Karpas-422 (cell line): Measurements from ENCODE around the gene IKBKG. TPM values are rescaled to one million over a fixed set of nuclear protein-coding genes. Genes with fewer than 3 reads are reported as not detected.
"Not testable (repeated sequence)": the region's sequence is repeated elsewhere in the genome, so short reads cannot be mapped to it uniquely, and the experiment has no call there.

ENCODE experiments used
- DNase-seq: peaks from one replicate; pipeline ENCODE4 v3.0.0-alpha.2; 2015
- H2AFZ ChIP-seq: fragments of 200-600 bp; sonication (generic); 2 replicates; pipeline ENCODE4 v1.6.1; 2014; ENCODE audit warnings: antibody characterized with exemption, low read length, mixed read lengths
- H3K27ac ChIP-seq: fragments of 200-600 bp; sonication (generic); 2 replicates; pipeline ENCODE4 v1.5.1; 2014; ENCODE audit warnings: mild to moderate bottlenecking, low read length, moderate library complexity
- H3K27me3 ChIP-seq: fragments of 200-600 bp; sonication (generic); 2 replicates; pipeline ENCODE4 v1.6.1; 2014; ENCODE audit warnings: low read length, mixed read lengths
- H3K36me3 ChIP-seq: fragments of 200-600 bp; sonication (generic); 2 replicates; pipeline ENCODE4 v1.6.1; 2014; ENCODE audit warnings: low read length, mixed read lengths; ENCODE audit not compliant: insufficient read depth
- H3K4me1 ChIP-seq: fragments of 200-600 bp; sonication (generic); 2 replicates; pipeline ENCODE4 v1.6.1; 2014; ENCODE audit warnings: mild to moderate bottlenecking, low read length, mixed read lengths
- H3K4me2 ChIP-seq: fragments of 200-600 bp; sonication (generic); 2 replicates; pipeline ENCODE4 v1.6.1; 2014; ENCODE audit warnings: low read length, low read depth, mild to moderate bottlenecking; ENCODE audit not compliant: poor library complexity, severe bottlenecking
- H3K4me3 ChIP-seq: fragments of 200-600 bp; sonication (generic); 2 replicates; pipeline ENCODE4 v1.5.1; 2014; ENCODE audit warnings: mild to moderate bottlenecking, antibody characterized with exemption, low read length, mixed read lengths
- H3K79me2 ChIP-seq: fragments of 200-600 bp; sonication (generic); 2 replicates; pipeline ENCODE4 v1.6.1; 2014; ENCODE audit warnings: mild to moderate bottlenecking, low read length, mixed read lengths
- H3K9ac ChIP-seq: fragments of 200-600 bp; sonication (generic); 2 replicates; pipeline ENCODE4 v1.6.0; 2014; ENCODE audit warnings: low read length
- H3K9me2 ChIP-seq: fragments of 200-600 bp; sonication (generic), shearing (Covaris generic); replicated peaks from 2 replicates; pipeline ENCODE4 v1.6.0; 2014; ENCODE audit warnings: mild to moderate bottlenecking, low read length, moderate library complexity; ENCODE audit not compliant: insufficient read depth
- H3K9me3 ChIP-seq: fragments of 300-700, 200-600 bp; sonication (generic); 2 replicates; pipeline ENCODE4 v1.6.1; 2014; ENCODE audit warnings: low read length, mixed read lengths
- H4K20me1 ChIP-seq: fragments of 200-600 bp; sonication (generic); 2 replicates; pipeline ENCODE4 v1.6.1; 2014; ENCODE audit warnings: mild to moderate bottlenecking, antibody characterized with exemption, low read length, low read depth; ENCODE audit not compliant: insufficient read depth
- total RNA-seq: library from RNA; depleted of rRNA; stranded (reverse); fragments of >200 nt; shearing (Covaris generic); gene quantifications from 2 replicates; pipeline ENCODE4 v1.2.3, GENCODE V29; 2014; ENCODE audit warnings: low replicate concordance

Gene IKBKG
- total RNA-seq, 1 experiment from 2014 or later: 8.1 TPM

DNA sequence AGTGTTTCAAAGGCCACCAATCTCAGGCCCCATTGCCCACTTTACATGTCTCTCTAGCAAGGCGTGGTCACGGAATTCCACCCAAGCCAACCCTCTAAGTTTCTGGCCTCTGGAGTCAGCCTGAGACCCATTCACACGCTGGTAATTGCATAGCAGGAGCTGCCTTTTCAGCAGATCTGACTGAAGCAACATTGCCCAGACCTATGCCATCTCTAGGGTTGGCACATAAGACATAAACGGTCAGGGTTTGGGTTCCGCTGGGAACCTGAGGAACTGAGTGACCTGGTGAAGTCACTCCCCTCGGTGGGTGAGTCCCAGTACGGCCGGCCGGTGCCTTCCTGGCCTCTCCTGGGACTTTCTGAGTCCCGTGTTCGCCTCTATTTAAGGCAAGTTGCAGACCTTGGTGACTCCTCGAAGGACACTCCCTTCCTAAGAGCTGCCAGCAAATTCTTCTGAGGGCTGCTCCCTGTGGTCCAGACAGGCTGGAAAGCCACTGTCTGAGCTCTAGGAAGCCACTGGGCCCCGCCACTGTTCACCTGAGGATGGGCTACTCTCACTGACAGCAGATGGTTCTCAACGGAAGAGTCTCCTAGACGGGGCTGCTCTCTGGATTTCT, 53.4 kb downstream of the IKBKG start:
- Histone ChIP-seq H3K4me3 (no peak overlapping the region), H4K20me1 (no peaks in the 10 kb centered on the region), H3K4me1 (no peaks in the 10 kb centered on the region), H3K27ac (no peak overlapping the region), H3K36me3 (no peaks in the 10 kb centered on the region), H3K27me3 (no peaks in the 10 kb centered on the region), H3K9me2 (no peaks in the 10 kb centered on the region), H3K9ac (no peak overlapping the region), H3K4me2 (no peak overlapping the region), H3K79me2 (no peaks in the 10 kb centered on the region), H3K9me3 (no peaks in the 10 kb centered on the region), H2AFZ (no peak overlapping the region)
- DNase-seq: peak; percentile 23

DNA sequence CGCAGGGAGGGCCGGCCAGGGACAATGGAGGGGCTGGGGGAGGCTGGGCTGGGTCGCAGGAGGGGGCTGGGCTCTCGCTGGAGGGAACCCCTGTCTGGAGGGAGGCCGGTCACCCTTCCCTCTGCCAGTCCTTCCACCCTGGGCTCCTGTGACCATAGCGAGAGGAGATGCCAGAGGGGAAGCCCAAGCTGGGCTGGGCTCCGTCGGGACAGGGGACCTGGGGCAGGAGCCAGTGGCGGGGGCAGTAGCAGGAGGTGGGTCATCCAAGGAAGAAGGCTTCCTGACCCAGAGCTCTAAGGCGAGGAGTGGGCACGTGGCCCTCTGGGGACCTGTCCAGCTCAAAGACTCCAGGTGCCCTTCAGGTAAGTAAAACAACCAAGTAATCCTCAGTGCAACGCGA, 54.8 kb downstream of the IKBKG start:
- Histone ChIP-seq H3K4me1 (no peaks in the 10 kb centered on the region), H4K20me1 (no peaks in the 10 kb centered on the region), H3K9me3 (no peaks in the 10 kb centered on the region), H2AFZ (no peak overlapping the region), H3K27me3 (no peaks in the 10 kb centered on the region), H3K9me2 (no peaks in the 10 kb centered on the region), H3K79me2 (no peaks in the 10 kb centered on the region), H3K36me3 (no peaks in the 10 kb centered on the region), H3K9ac (no peak overlapping the region), H3K27ac (no peak overlapping the region), H3K4me2 (no peak overlapping the region), H3K4me3 (no peak overlapping the region)
- DNase-seq: no peak

DNA sequence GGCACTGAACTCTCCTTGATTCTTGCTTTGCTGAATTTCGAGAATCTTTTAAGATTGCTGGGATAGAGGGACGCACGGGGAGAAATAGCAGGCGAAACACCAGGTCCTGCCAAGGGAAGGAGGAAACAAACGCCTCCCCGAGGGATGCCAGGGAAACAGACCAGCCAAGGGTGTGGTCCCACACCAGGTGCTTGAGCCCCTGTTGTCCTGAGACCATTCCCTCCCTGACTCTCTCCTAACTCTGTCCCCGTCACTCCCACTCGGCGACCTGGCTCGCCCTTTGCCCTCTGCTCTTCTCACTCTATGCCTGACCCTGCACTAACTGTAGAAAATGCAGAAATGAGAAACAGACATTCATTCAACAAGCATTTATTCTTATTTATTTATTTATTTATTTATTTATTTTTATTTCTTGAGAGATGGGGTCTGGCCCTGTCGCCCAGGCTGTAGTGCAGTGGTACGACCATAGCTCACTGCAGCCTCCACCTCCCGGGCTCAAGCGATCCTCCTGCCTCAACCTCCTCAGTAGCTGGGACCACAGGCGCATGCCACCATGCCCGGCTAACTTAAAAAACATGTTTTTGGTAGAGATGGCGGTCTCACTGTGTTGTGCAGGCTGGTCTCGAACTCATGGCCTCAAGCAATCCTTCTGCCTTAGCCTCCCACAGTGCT, 55.5 kb downstream of the IKBKG start:
- DNase-seq: peak; percentile 15
- no peak overlapping the region for H3K4me2 ChIP-seq
- H3K9me3 ChIP-seq: no peaks in the 10 kb centered on the region
- H3K36me3 ChIP-seq: no peaks in the 10 kb centered on the region
- H3K27me3 ChIP-seq: no peaks in the 10 kb centered on the region
- no peaks in the 10 kb centered on the region for H3K4me1 ChIP-seq
- H3K79me2 ChIP-seq: no peaks in the 10 kb centered on the region
- H4K20me1 ChIP-seq: no peaks in the 10 kb centered on the region
- H2AFZ ChIP-seq: no peak overlapping the region
- no peaks in the 10 kb centered on the region for H3K9me2 ChIP-seq
- no peak overlapping the region for H3K9ac ChIP-seq
- H3K27ac ChIP-seq: no peak overlapping the region
- no peak overlapping the region for H3K4me3 ChIP-seq

DNA sequence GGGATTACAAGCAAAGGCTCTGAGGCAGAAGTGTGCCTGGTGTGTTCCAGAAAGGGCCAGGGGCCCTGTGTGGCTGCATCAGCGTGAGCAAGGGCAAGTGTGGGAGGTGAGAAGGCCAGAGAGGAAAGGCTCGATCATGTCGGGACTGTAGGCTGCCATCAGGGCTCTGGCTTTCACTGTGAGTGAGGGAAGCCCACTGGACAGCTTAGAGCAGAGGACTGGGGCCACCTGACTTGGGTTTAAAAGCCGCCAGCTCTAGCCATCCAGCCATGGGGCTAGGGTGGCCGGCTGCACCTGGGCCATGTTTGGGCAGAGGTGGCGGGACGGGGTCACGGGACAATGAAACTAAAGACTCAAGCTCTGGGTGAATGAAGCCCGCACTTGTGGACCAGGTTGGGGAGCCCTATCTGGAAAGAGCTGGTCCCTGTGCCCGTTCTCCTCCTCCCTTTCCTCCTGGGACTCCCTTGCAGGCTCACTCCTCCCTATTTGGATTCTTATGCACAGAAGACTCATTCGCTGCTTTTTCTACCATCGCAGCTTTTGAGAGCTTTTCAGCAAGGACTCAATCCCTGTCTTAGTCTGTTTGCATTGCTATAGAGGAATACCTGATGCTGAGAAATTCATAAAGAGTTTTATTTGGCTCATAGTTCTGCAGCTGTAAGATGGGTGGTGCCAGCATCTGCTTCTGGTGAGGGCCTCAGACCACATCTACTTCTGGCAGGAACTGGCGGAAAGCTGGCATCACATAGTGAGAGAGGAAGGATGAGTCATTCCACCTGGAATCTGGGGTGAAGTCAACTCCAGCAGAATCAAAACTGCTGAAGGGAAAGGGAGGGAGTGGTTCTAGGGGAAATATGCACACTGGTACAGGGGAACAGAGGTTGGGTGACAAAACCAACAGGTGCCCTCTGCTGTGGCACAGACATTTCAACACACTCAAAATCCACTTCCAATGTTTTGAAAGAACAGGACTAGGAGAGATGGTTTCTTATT, 56.3 kb downstream of the IKBKG start:
- Histone ChIP-seq H4K20me1 (no peaks in the 10 kb centered on the region), H3K4me2 (no peak overlapping the region), H2AFZ (no peak overlapping the region), H3K27ac (no peak overlapping the region), H3K36me3 (no peaks in the 10 kb centered on the region), H3K27me3 (no peaks in the 10 kb centered on the region), H3K9me2 (no peaks in the 10 kb centered on the region), H3K79me2 (no peaks in the 10 kb centered on the region), H3K9ac (no peak overlapping the region), H3K4me1 (no peaks in the 10 kb centered on the region), H3K4me3 (no peak overlapping the region), H3K9me3 (no peaks in the 10 kb centered on the region)
- peak; percentile 11 for DNase-seq

DNA sequence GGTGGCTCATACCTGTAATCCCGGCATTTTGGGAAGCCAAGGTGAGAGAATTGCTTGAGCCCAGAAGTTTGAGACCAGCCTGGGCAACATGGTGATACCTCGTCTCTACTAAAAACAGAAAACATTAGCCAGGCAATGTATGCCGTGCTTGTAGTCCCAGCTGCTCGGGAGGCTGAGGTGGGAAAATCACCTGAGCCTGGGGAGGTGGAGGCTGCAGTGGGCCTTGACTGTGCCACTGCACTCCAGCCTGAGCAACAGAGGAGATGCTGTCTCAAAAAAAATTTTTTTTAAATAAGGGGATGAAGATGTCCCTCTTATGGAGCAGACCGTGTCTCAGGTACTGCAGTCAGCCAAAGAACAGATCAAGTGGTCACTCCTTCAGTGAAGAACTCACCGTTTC, 58.1 kb downstream of the IKBKG start:
- H3K4me1 ChIP-seq: no peaks in the 10 kb centered on the region
- H4K20me1 ChIP-seq: no peaks in the 10 kb centered on the region
- H3K79me2 ChIP-seq: no peaks in the 10 kb centered on the region
- DNase-seq: peak; percentile 39
- H3K27me3 ChIP-seq: no peaks in the 10 kb centered on the region
- H3K27ac ChIP-seq: no peak overlapping the region
- H3K9ac ChIP-seq: no peak overlapping the region
- H3K9me2 ChIP-seq: no peaks in the 10 kb centered on the region
- no peaks in the 10 kb centered on the region for H3K36me3 ChIP-seq
- no peak overlapping the region for H3K4me2 ChIP-seq
- H2AFZ ChIP-seq: no peak overlapping the region
- no peak overlapping the region for H3K4me3 ChIP-seq
- no peaks in the 10 kb centered on the region for H3K9me3 ChIP-seq

DNA sequence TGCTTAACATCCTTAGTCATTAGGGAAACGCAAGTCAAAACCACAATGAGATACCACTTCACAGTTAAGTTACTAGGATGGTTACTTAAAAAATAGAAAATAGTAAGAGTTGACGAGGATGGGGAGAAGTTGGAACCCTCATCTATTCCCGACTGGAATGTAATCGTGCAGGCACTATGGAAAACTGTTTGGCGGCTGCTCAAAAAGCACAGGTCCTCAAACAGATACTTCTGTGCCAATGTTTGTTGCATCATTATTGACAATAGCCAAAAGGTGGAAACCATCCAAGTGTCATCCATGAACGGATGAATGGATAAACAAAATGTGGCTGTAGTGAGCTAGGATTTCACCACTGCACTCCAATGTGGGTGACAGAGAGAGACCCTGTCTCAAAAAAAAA, 60.0 kb downstream of the IKBKG start:
- H3K4me1 ChIP-seq: no peaks in the 10 kb centered on the region
- DNase-seq: no peak

DNA sequence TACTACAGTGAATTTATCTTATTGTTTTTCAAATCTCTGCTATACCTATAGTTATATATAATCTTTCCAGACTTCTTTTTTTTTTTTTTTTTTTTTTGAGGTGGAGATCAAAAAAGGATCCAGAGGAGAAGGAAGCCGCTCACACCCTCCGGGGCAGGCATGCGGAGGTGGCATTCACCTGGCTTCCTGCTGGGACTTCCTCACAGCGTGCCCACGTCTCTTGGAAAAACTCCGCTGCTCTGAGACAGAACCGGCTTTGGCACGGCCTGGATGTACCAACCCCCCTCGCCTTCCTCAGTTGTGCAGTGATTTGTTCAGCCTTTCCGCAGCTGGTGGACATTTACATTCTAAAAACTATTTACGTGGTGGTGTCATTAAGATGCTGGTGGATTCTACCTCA, 60.6 kb downstream of the IKBKG start:
- not testable (repeated sequence) for H3K4me2 ChIP-seq, H3K4me1 ChIP-seq, H3K9ac ChIP-seq, H3K4me3 ChIP-seq, H3K79me2 ChIP-seq, H2AFZ ChIP-seq, H3K36me3 ChIP-seq, H3K9me2 ChIP-seq, H3K27me3 ChIP-seq, H3K9me3 ChIP-seq, H3K27ac ChIP-seq, H4K20me1 ChIP-seq
- peak; percentile 27 for DNase-seq

More for the DNA sequence above, 60.0 kb downstream of the IKBKG start:
- Histone ChIP-seq H3K79me2 (no peaks in the 10 kb centered on the region), H2AFZ (no peak overlapping the region), H3K9ac (no peak overlapping the region), H3K9me3 (no peaks in the 10 kb centered on the region), H4K20me1 (no peaks in the 10 kb centered on the region), H3K36me3 (no peaks in the 10 kb centered on the region), H3K27me3 (no peaks in the 10 kb centered on the region), H3K9me2 (no peaks in the 10 kb centered on the region), H3K4me2 (no peak overlapping the region), H3K4me3 (no peak overlapping the region), H3K27ac (no peak overlapping the region)

DNA sequence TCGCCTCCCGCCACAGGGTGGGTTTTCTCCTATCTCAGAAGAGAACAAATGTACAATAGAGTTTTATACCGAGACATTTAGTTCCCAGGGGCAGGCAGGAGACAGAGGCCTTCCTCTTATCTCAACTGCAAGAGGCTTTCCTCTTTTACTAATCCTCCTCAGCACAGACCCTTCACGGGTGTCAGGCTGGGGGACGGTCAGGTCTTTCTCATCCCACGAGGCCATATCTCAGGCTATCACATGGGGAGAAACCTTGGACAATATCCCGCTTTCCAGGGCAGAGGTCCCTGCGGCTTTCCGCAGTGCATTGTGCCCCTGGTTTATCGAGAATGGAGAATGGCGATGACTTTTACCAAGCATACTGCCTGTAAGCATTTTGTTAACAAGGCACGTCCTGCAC, 61.4 kb downstream of the IKBKG start:
- DNase-seq, H4K20me1 ChIP-seq, H3K79me2 ChIP-seq, H3K27ac ChIP-seq, H3K4me3 ChIP-seq, H2AFZ ChIP-seq, H3K9me2 ChIP-seq, H3K9me3 ChIP-seq, H3K9ac ChIP-seq, H3K36me3 ChIP-seq, H3K27me3 ChIP-seq, H3K4me1 ChIP-seq, H3K4me2 ChIP-seq: not testable (repeated sequence)
